GM13977 (cell line): ENCODE results near the gene ZBTB32.

ENCODE experiments used
- DNase-seq: peaks from one replicate; pipeline ENCODE4 v3.0.0; 2012; ENCODE audit warnings: low spot score
- in situ Hi-C: fragments of 300-500 bp; cut with MboI; formaldehyde crosslinking; loops from one replicate; pipeline ENCODE4 v1.12.0; 2022; ENCODE audit warnings: low sequenced_read_pairs, low pct_unique_long_range_greater_than_20kb, mixed read lengths, inconsistent platforms; ENCODE audit not compliant: unreplicated experiment
- TF ChIP-seq, protein P1 (sequence below): IDR thresholded peaks from 2 replicates; pipeline ENCODE4 v1.5.1; 2012; ENCODE audit warnings: mild to moderate bottlenecking, control low read depth; ENCODE audit not compliant: insufficient read depth; ENCODE audit errors: extremely low read depth, missing control alignments

ZBTB32 gene

DNA sequence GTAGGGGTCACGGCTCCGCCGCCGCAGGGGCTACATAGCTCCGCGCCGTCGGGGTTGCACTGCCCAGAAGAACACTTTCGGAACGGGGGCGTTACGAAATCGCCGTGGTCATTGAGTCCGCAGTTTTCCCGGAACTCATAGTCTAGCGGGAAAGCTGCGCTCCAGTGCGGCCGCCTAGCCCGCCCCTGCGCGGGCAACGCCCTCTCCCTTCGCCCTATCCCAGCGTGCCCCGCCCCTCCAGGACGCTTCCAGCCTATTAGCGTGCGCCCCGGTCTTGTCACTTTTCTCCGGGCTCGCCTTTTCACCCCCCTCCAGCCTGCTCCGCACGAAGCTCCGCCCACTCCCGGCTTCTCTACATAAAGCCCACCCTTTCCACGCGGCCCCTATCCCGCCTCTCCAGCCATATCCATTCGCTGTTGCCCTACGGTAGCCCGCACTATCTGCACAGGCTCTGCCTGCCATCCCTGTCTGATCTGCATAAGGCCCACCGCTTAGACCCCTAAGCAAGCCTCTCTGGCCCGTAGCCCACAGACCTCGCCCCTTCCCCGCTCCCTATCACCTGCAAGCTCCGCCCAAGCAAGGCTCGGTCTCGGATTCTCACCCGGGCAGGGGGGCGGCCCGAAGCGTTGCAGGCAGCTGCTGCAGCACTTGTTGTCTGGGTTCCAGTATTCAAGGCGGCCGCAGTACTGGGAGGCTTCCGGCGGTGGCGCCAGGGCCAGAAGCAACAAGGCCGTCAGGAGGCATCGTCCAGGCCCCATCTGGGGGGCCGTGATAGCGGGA is 36.3 kb downstream of the ZBTB32 start:
- TF ChIP-seq, protein P1, sequence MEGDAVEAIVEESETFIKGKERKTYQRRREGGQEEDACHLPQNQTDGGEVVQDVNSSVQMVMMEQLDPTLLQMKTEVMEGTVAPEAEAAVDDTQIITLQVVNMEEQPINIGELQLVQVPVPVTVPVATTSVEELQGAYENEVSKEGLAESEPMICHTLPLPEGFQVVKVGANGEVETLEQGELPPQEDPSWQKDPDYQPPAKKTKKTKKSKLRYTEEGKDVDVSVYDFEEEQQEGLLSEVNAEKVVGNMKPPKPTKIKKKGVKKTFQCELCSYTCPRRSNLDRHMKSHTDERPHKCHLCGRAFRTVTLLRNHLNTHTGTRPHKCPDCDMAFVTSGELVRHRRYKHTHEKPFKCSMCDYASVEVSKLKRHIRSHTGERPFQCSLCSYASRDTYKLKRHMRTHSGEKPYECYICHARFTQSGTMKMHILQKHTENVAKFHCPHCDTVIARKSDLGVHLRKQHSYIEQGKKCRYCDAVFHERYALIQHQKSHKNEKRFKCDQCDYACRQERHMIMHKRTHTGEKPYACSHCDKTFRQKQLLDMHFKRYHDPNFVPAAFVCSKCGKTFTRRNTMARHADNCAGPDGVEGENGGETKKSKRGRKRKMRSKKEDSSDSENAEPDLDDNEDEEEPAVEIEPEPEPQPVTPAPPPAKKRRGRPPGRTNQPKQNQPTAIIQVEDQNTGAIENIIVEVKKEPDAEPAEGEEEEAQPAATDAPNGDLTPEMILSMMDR, result peak; percentile 35
- in situ Hi-C loops, result no loop called here
- DNase-seq, result peak; percentile 99

DNA sequence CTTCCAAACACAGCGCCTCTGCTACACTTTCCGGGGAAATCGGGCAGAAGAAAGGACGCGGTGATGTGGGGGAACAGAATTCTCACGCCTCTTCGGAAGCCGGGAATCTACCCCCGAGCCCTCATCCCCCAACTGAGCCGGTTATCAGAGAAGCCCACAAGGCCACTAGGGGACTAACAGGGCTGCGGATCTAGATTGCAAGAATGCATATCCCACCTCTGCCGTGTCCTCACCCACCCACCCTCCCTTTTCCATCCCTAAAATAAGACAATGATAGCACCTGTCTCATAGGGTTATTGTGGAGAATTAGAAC is 36.8 kb downstream of the ZBTB32 start:
- no peak for DNase-seq
- TF ChIP-seq, protein P1, result no peak
- in situ Hi-C loops, result no loop called here

DNA sequence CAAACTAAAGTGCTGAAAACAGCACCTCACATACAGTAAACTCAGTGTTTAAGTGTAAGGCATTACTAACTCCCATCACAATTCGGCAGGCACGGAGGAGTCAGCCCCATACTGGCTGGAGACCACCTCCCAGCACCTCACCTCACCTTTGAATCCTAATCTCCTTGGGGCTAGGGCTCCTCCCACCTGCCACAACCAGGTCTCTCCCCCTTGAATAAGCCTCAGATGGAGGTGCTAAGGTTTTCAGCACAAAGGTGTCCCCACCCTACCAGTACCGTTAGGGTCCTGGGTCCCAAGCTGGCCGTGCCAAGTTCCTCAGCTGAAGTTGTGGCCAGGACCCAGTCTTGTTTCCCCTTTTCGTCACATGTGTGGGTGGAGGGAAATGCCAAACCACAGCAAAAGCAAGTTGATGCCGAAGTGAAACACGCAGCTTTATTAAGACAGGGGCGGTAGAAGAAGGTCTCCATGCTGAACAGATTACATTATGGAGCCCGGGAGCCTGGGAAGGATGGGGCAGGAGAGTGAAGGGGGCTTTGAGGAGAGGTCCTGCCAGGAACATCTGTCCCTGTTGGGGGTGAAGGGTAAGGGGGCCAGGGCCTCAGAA is 37.9 kb downstream of the ZBTB32 start, which contains the start of gene IGFLR1:
TSS of gene IGFLR1 (minus strand) at position 332 of the 604 bp plus-strand sequence. CDS start 1,272 bp downstream, outside the sequence.
- peak; percentile 70 for DNase-seq
- in situ Hi-C loops, result no loop called here

DNA sequence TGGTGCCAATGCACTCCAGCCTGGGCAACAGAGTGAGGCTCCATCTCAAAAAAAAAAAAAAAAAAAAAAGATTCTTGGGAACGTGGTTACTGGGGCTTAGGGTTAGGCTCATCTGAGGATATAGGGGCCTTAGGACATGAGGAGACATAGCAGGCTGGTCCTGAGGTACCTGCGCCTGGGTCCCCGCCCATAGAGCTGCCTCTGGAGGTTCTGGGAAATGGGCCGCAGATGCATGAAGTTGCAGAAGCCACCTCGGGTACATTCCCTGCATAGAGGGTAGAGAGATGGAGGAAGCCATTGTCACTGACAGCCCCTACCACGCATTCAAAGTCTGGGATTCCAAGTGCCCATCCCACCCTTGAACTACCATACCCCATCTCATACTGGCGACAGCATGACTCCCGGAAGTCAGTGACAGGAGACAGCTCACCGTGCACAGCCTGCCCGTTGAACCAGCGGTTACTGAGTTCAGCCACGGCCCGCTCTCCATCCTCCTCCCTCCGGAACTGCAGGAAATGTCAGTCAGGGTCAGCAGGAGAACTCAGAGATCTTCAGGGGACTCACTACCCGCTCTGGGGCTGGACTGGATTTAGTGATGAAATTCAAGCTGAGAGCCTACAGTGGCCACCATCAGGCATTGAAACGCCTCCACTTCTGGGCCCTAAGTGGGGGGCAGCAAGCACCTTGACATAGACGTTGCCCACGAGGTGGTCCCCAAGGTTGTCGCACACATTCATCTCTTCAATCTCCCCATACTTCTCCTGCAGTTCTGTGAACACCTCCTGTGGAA is 39.5 kb downstream of the ZBTB32 start:
- DNase-seq, result no peak
- TF ChIP-seq, protein P1, result no peak
- in situ Hi-C loops, result no loop called here

More for the DNA sequence above, 37.9 kb downstream of the ZBTB32 start, which contains the start of gene IGFLR1:
- TF ChIP-seq, protein P1, result no peak

DNA sequence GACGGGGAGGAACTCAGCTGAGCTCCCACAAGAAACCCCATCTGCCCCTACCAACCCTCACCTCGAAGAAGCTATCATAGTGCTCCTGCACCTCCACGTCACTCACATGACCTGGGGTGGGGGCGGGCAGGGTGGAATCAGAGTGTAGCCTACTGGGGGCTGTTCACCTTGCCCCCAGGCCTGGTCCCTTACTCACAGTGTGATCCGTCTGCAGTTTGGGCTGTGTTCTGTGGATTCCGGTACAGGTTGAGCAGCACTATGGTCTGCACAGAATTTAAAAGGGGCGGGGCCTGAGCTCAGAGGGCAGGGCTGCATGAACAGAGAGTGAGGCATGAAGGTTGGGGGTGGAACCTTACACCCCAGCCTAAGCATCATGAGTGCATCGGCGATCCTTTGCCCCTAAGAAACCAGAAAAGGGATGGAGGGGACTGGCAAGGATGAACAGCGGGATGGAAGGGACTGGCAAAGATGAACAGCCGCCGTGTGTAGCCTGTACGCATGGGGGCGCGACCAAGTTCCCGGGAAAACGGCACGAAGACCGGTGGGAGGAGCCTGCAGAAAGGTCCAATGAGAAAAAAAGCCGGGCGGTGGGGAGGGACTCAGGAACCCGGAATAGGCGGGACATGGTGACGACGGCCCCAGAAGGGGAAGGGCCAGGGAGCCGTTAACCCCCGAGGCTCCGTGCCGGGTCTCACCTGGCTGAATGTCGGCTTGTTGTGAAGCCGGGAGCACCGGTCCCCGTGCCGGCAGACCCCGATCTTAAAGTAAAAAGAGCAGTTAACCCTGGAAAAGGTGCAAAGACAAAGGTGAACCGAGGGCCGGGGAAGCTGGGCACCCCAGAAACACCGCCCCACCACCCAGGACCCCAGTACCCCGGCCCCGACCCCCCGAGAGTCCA is 40.3 kb downstream of the ZBTB32 start:
- DNase-seq, result peak; percentile 82
- TF ChIP-seq, protein P1, result no peak
- in situ Hi-C loops, result no loop called here
